ENCODE data around the gene SELPLG.
"Not testable (repeated sequence)": the region's sequence is repeated elsewhere in the genome, so short reads cannot be mapped to it uniquely, and the experiment has no call there.

The SELPLG gene

GRCh38 chr12:108635997-108636808, 2.5 kb upstream of the SELPLG start:
- POLR2A ChIA-PET = no interaction called here
- no peak for TF ChIP-seq FOXM1 (IDR thresholded peaks at IDR 0.05; ENCODE audit: borderline replicate concordance)
- TF ChIP-seq FOXA1 (IDR thresholded peaks at IDR 0.05) = no peak
- TF ChIP-seq L3MBTL2 (conservative IDR thresholded peaks at IDR 0.05) = no peak
- no peak for TF ChIP-seq TARDBP (IDR thresholded peaks at IDR 0.05)
- no peak for TF ChIP-seq PKNOX1 (IDR thresholded peaks at IDR 0.05)
- TF ChIP-seq BHLHE40 (IDR thresholded peaks at IDR 0.05; ENCODE audit: borderline replicate concordance) = no peak
- TF ChIP-seq FOXK2 (IDR thresholded peaks at IDR 0.05) = no peak
- CTCF ChIA-PET = interaction anchor here (0.6 kb wide), 2 partner anchors 18 to 23 kb away, joined by 4 read pairs; no protein-coding TSS in a partner anchor
- DNase-seq (ENCODE audit: extremely low spot score) = no peak

- ChIA-PET CTCF (interaction anchor here (0.6 kb wide), 2 partner anchors 17 to 23 kb away, joined by 4 read pairs; no protein-coding TSS in a partner anchor), POLR2A (no interaction called here)
- TF ChIP-seq L3MBTL2 (conservative IDR thresholded peaks at IDR 0.05) (no peak), PKNOX1 (IDR thresholded peaks at IDR 0.05) (peak; percentile 41)
- DNase-seq (ENCODE audit: extremely low spot score) = no peak
Measured at GRCh38 chr12:108635201-108635996, 1.7 kb upstream of the SELPLG start.

GRCh38 chr12:108634341-108634751, 652 bp upstream of the SELPLG start:
- POLR2A ChIA-PET = no interaction called here
- CTCF ChIA-PET = no interaction called here
- DNase-seq (ENCODE audit: extremely low spot score) = no peak
- TF ChIP-seq NFRKB (IDR thresholded peaks at IDR 0.05) = no peak
- no peak for TF ChIP-seq ELF4 (IDR thresholded peaks at IDR 0.05)
- no peak for TF ChIP-seq SUZ12 (IDR thresholded peaks at IDR 0.05)
- no peak for TF ChIP-seq SP1 (IDR thresholded peaks at IDR 0.05)
- TF ChIP-seq TARDBP (IDR thresholded peaks at IDR 0.05) = no peak
- TF ChIP-seq ARNT (IDR thresholded peaks at IDR 0.05) = no peak
- no peak for TF ChIP-seq FOXM1 (IDR thresholded peaks at IDR 0.05; ENCODE audit: borderline replicate concordance)
- no peak for TF ChIP-seq BHLHE40 (IDR thresholded peaks at IDR 0.05; ENCODE audit: borderline replicate concordance)
- TF ChIP-seq FOXA1 (IDR thresholded peaks at IDR 0.05) = no peak

- no peak for DNase-seq (ENCODE audit: extremely low spot score)
- POLR2A ChIA-PET = interaction anchor here (0.8 kb wide), 1 partner anchor 541 kb away, joined by 3 read pairs; no protein-coding TSS in a partner anchor
- CTCF ChIA-PET = no interaction called here
- TF ChIP-seq CTBP1 (IDR thresholded peaks at IDR 0.05; ENCODE audit: borderline replicate concordance) = no peak
- no peak for TF ChIP-seq HDGF (IDR thresholded peaks at IDR 0.05; ENCODE audit: borderline replicate concordance)
- TF ChIP-seq ARNT (IDR thresholded peaks at IDR 0.05) = no peak
- no peak for TF ChIP-seq SP1 (IDR thresholded peaks at IDR 0.05)
- TF ChIP-seq L3MBTL2 (conservative IDR thresholded peaks at IDR 0.05) = no peak
- TF ChIP-seq PKNOX1 (IDR thresholded peaks at IDR 0.05) = no peak
- TF ChIP-seq TARDBP (IDR thresholded peaks at IDR 0.05) = no peak
- no peak for TF ChIP-seq FOXM1 (IDR thresholded peaks at IDR 0.05; ENCODE audit: borderline replicate concordance)
- TF ChIP-seq ZNF384 (IDR thresholded peaks at IDR 0.05) = no peak
- no peak for TF ChIP-seq FOXK2 (IDR thresholded peaks at IDR 0.05)
- TF ChIP-seq BHLHE40 (IDR thresholded peaks at IDR 0.05; ENCODE audit: borderline replicate concordance) = no peak
- no peak for TF ChIP-seq FOXA1 (IDR thresholded peaks at IDR 0.05)
- no peak for TF ChIP-seq ELF4 (IDR thresholded peaks at IDR 0.05)
- no peak for TF ChIP-seq NFRKB (IDR thresholded peaks at IDR 0.05)
- TF ChIP-seq SUZ12 (IDR thresholded peaks at IDR 0.05) = no peak
- no peak for TF ChIP-seq LEF1 (IDR thresholded peaks at IDR 0.05; ENCODE audit: borderline replicate concordance)
Measured at GRCh38 chr12:108633081-108633533, 587 bp downstream of the SELPLG start.

- DNase-seq (ENCODE audit: extremely low spot score); CTCF ChIA-PET; POLR2A ChIA-PET: not testable (repeated sequence)
Measured at GRCh38 chr12:108631261-108631660, 2.4 kb downstream of the SELPLG start.

GRCh38 chr12:108630481-108631207, 3.0 kb downstream of the SELPLG start:
- ChIA-PET POLR2A (no interaction called here), CTCF (no interaction called here)
- DNase-seq (ENCODE audit: extremely low spot score) = no peak
- TF ChIP-seq L3MBTL2 (conservative IDR thresholded peaks at IDR 0.05) (peak; percentile 77), BHLHE40 (IDR thresholded peaks at IDR 0.05; ENCODE audit: borderline replicate concordance) (no peak), PKNOX1 (IDR thresholded peaks at IDR 0.05) (no peak), FOXM1 (IDR thresholded peaks at IDR 0.05; ENCODE audit: borderline replicate concordance) (no peak)

Measured in HEK293T (cell line).